A549 (cell line): Measurements from ENCODE around the gene SLC12A9. TPM values are rescaled to one million over a fixed set of nuclear protein-coding genes. Genes with fewer than 3 reads are reported as not detected.

Source experiments
- ATAC-seq, 2 experiments: fragments of 200-7000 bp in 1 of 2; fragments of >200 bp in 1 of 2; cut with Nextera tagmentation in 1 of 2; cut with Tn5 transposase in 1 of 2; 3 replicates each; pipeline versions ENCODE4 v1.8.0 to v1.9.1; 2018 to 2020; ENCODE audit warnings: mild to moderate bottlenecking in 1 of 2, moderate library complexity in 1 of 2
- CTCF ChIA-PET: fragments of 300-600 bp; sonication (Branson Sonifier 250); formaldehyde crosslinking; extraction: SDS; loops from one replicate; lab custom pipeline; 2021; ENCODE audit warnings: antibody characterized with exemption, inconsistent platforms; lab: Yijun Ruan, JAX
- POLR2A ChIA-PET: fragments of 350-600 bp; formaldehyde crosslinking; extraction: SDS; loops from one replicate; lab custom pipeline; 2021; ENCODE audit warnings: antibody characterized with exemption, inconsistent platforms; lab: Yijun Ruan, JAX
- DNase-seq, 2 experiments: peaks; one replicate each; pipeline versions ENCODE4 v3.0.0 to v3.0.0-alpha.2; 2011 to 2016; ENCODE audit warnings: low read depth in 1 of 2, low spot score in 1 of 2
- FAIRE-seq: peaks from 2 replicates; lab custom pipeline; 2011; peaks lifted over from hg19 to GRCh38; lab: Jason Lieb, UNC
- H3K27ac ChIP-seq, 2 experiments: fragments of >200 bp; sonication (Bioruptor Twin); formaldehyde crosslinking; 3 replicates each; pipeline ENCODE4 v1.5.1; 2016 to 2017
- H3K4me1 ChIP-seq: fragments of >200 bp; sonication (Bioruptor Twin); formaldehyde crosslinking; 3 replicates; pipeline ENCODE4 v1.6.1; 2016
- H3K4me2 ChIP-seq: fragments of >200 bp; sonication (Bioruptor Twin); formaldehyde crosslinking; 3 replicates; pipeline ENCODE4 v1.6.1; 2016
- H3K4me3 ChIP-seq: fragments of >200 bp; sonication (Bioruptor Twin); formaldehyde crosslinking; 3 replicates; pipeline ENCODE4 v1.5.1; 2016
- H3K9me3 ChIP-seq: fragments of >200 bp; sonication (Bioruptor Twin); formaldehyde crosslinking; 3 replicates; pipeline ENCODE4 v1.6.1; 2016
- BHLHE40 ChIP-seq: IDR thresholded peaks from 2 replicates; pipeline ENCODE4 v1.6.1; 2012; ENCODE audit warnings: low read depth, low read length, inconsistent platforms
- CBX2 ChIP-seq: fragments of 200-600 bp; sonication (generic); IDR thresholded peaks from 2 replicates; pipeline ENCODE4 v1.6.1; 2016; ENCODE audit warnings: low read depth, mild to moderate bottlenecking, borderline replicate concordance
- CBX8 ChIP-seq: fragments of 200-600 bp; sonication (generic); IDR thresholded peaks from 2 replicates; pipeline ENCODE4 v1.6.1; 2016
- CHD2 ChIP-seq: fragments of 150-350 bp; IDR thresholded peaks from 2 replicates; pipeline ENCODE4 v1.6.1; 2014; ENCODE audit warnings: low read length; ENCODE audit not compliant: partially characterized antibody
- EHF ChIP-seq: fragments of 250-450 bp; sonication (Bioruptor Pico); IDR thresholded peaks from 2 replicates; pipeline ENCODE4 v1.5.0; 2020; ENCODE audit warnings: mild to moderate bottlenecking
- EHMT2 ChIP-seq: fragments of 200-600 bp; sonication (generic); IDR thresholded peaks from 2 replicates; pipeline ENCODE4 v1.6.1; 2016; ENCODE audit warnings: antibody characterized with exemption, low read depth, mild to moderate bottlenecking, moderate library complexity
- EP300 ChIP-seq, 2 experiments: fragments of >200 bp; sonication (Bioruptor Twin); formaldehyde crosslinking; IDR thresholded peaks; 2 replicates in 1 of 2; 3 replicates in 1 of 2; pipeline ENCODE4 v1.6.1; 2016 to 2017
- ESRRA ChIP-seq: fragments of 150-350 bp; IDR thresholded peaks from 2 replicates; pipeline ENCODE4 v1.6.1; 2014; ENCODE audit warnings: mild to moderate bottlenecking, low read length, borderline replicate concordance
- FOSL2 ChIP-seq, 2 experiments: fragments of 450-650 bp in 1 of 2; fragments of >200 bp in 1 of 2; sonication (Bioruptor Twin) in 1 of 2; formaldehyde crosslinking; IDR thresholded peaks; 2 replicates each; pipeline versions ENCODE4 v1.5.0 to v1.6.1; 2016 to 2020; ENCODE audit warnings: mild to moderate bottlenecking in 1 of 2, moderate library complexity in 1 of 2
- FOXS1 ChIP-seq: fragments of 250-450 bp; sonication (Bioruptor Pico); IDR thresholded peaks from 2 replicates; pipeline ENCODE4 v1.5.0; 2020; ENCODE audit warnings: mild to moderate bottlenecking, moderate library complexity
- HDAC2 ChIP-seq: fragments of 200-600 bp; sonication (generic); IDR thresholded peaks from 2 replicates; pipeline ENCODE4 v1.6.1; 2016
- HOXA7 ChIP-seq: fragments of 250-450 bp; sonication (Bioruptor Pico); IDR thresholded peaks from 2 replicates; pipeline ENCODE4 v1.5.0; 2020; ENCODE audit warnings: mild to moderate bottlenecking, moderate library complexity
- HOXB13 ChIP-seq: fragments of 250-450 bp; sonication (Bioruptor Pico); IDR thresholded peaks from 2 replicates; pipeline ENCODE4 v1.5.0; 2020; ENCODE audit warnings: low read depth, mild to moderate bottlenecking, moderate library complexity
- JUNB ChIP-seq: fragments of >200 bp; sonication (Bioruptor Twin); formaldehyde crosslinking; IDR thresholded peaks from 2 replicates; pipeline ENCODE4 v1.6.1; 2016
- KDM1A ChIP-seq: fragments of 200-600 bp; sonication (generic); IDR thresholded peaks from 2 replicates; pipeline ENCODE4 v1.6.1; 2016; ENCODE audit warnings: low read depth, mild to moderate bottlenecking
- KDM5A ChIP-seq: fragments of 200-600 bp; sonication (generic); IDR thresholded peaks from 2 replicates; pipeline ENCODE4 v1.6.1; 2016; ENCODE audit warnings: antibody characterized with exemption, mild to moderate bottlenecking
- MAZ ChIP-seq: fragments of 150-350 bp; IDR thresholded peaks from 2 replicates; pipeline ENCODE4 v1.6.1; 2014; ENCODE audit warnings: antibody characterized with exemption, low read depth, low read length, borderline replicate concordance
- MYC ChIP-seq: IDR thresholded peaks from 2 replicates; pipeline ENCODE4 v1.6.1; 2012; ENCODE audit warnings: mild to moderate bottlenecking, inconsistent platforms, low read length, improper control_type of control experiment, borderline replicate concordance
- NFE2L2 ChIP-seq: fragments of 150-350 bp; conservative IDR thresholded peaks from 2 replicates; pipeline ENCODE4 v1.6.1; 2014; ENCODE audit warnings: low read length
- NPAS2 ChIP-seq: fragments of 250-450 bp; sonication (Bioruptor Pico); IDR thresholded peaks from 2 replicates; pipeline ENCODE4 v1.8.0; 2022; ENCODE audit warnings: mild to moderate bottlenecking, moderate library complexity, borderline replicate concordance
- RAD21 ChIP-seq, 2 experiments: fragments of >200 bp in 1 of 2; sonication (Bioruptor Twin) in 1 of 2; formaldehyde crosslinking in 1 of 2; IDR thresholded peaks in 1 of 2; conservative IDR thresholded peaks in 1 of 2; 2 replicates in 1 of 2; 3 replicates in 1 of 2; pipeline ENCODE4 v1.6.1; 2012 to 2018; ENCODE audit warnings: inconsistent platforms in 1 of 2
- RARB ChIP-seq: fragments of 250-450 bp; sonication (Bioruptor Pico); IDR thresholded peaks from 2 replicates; pipeline ENCODE4 v1.8.0; 2021; ENCODE audit warnings: mild to moderate bottlenecking, moderate library complexity
- RCOR1 ChIP-seq: fragments of 150-350 bp; IDR thresholded peaks from 2 replicates; pipeline ENCODE4 v1.6.1; 2014; ENCODE audit warnings: antibody characterized with exemption, low read length, low read depth
- RFX5 ChIP-seq: fragments of 450-650 bp; IDR thresholded peaks from 2 replicates; pipeline ENCODE4 v1.7.1; 2014; ENCODE audit warnings: antibody characterized with exemption, mild to moderate bottlenecking, moderate library complexity
- RNF2 ChIP-seq: fragments of 200-600 bp; sonication (generic); IDR thresholded peaks from 2 replicates; pipeline ENCODE4 v1.6.1; 2016; ENCODE audit warnings: low read depth, mild to moderate bottlenecking, antibody characterized with exemption, moderate library complexity, borderline replicate concordance
- ZFP36 ChIP-seq: fragments of 450-650 bp; IDR thresholded peaks from 2 replicates; pipeline ENCODE4 v1.6.1; 2014; ENCODE audit warnings: borderline replicate concordance; ENCODE audit not compliant: partially characterized antibody
- ZSCAN20 ChIP-seq: fragments of 250-450 bp; sonication (Bioruptor Pico); IDR thresholded peaks from 2 replicates; pipeline ENCODE4 v1.8.0; 2022; ENCODE audit warnings: mild to moderate bottlenecking, moderate library complexity
- WGBS: methylation state at CpG from one replicate; pipeline ENCODE4 v1.1.6; 2017; ENCODE audit errors: missing lambda C conversion rate; 5-methylcytosine and 5-hydroxymethylcytosine counted together
- polyA plus RNA-seq, 4 experiments: library from polyadenylated mRNA; depleted of rRNA in 3 of 4; stranded (reverse); fragments of >200 nt; fragmentation: RNase III in 1 of 4; extraction: RNeasy Plus Mini Kit Qiagen cat#74134 plus additional on column Dnase treatment in 1 of 4; gene quantifications; 2 replicates in 3 of 4; 3 replicates in 1 of 4; pipeline ENCODE4 v1.2.3, GENCODE V29; 2011 to 2017
- TF ChIP-seq, protein P1 (sequence below): fragments of 450-650 bp; IDR thresholded peaks from 2 replicates; pipeline ENCODE4 v1.6.1; 2014; ENCODE audit warnings: antibody characterized with exemption
- TF ChIP-seq, protein P2 (sequence below): fragments of >200 bp; sonication (Bioruptor Twin); formaldehyde crosslinking; IDR thresholded peaks from 3 replicates; pipeline ENCODE4 v1.6.1; 2016
- TF ChIP-seq, protein P3 (sequence below): fragments of 250-450 bp; sonication (Bioruptor Pico); IDR thresholded peaks from 2 replicates; pipeline ENCODE4 v1.5.0; 2020; ENCODE audit warnings: low read depth, mild to moderate bottlenecking, moderate library complexity
- TF ChIP-seq, protein P4 (sequence below): IDR thresholded peaks from 2 replicates; pipeline ENCODE4 v1.6.1; 2012

SLC12A9 gene
- polyA plus RNA-seq, 2 of the 4 experiments (the other 2 are of a cell fraction): 6.2 to 13.4 TPM

DNA sequence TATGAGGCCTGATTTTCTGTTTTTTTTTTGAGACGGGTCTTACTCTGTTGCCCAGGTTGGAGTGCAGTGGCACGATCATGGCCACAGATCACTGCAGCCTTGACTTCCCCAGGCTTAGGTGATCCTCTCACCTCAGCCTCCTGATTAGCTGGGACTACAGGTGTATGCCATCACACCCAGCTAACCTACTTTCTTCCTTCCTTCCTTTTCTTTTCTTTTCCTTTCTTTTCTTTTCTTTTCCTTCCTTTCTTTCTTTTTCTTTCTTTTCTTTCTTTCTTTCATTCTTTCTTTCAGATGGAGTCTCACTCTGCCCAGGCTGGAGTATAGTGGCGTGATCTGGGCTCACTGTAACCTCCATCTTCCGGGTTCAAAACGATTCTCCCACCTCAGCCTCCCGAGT, 26.2 kb downstream of the SLC12A9 start:
- Histone ChIP-seq H3K4me2 (no peak overlapping the region), H3K4me3 (no peak overlapping the region), H3K4me1 (peaks cover 9% of the 10 kb centered on the region), H3K27ac (no peak overlapping the region), H3K9me3 (no peaks in the 10 kb centered on the region)
- POLR2A ChIA-PET: interaction anchor here (2.6 kb wide), 1 partner anchor 11 kb away, joined by 9 read pairs; the partner anchor contains the start of gene UFSP1
- CTCF ChIA-PET: interaction anchor here (0.6 to 1.8 kb wide), 5 partner anchors 16 to 320 kb away, joined by 3 to 5 read pairs (median 4); partner anchors contain the start of genes ACHE and VGF
- no peak for DNase-seq
- FAIRE-seq: no peak
- TF ChIP-seq CHD2 (no peak), EHMT2 (no peak), NPAS2 (CRISPR knock-in tag) (no peak), ESRRA (no peak), RFX5 (no peak), KDM5A (no peak), EP300 (IDR thresholded peaks at IDR 0.05) (no peak), HOXB13 (CRISPR knock-in tag) (no peak), KDM1A (no peak)
- TF ChIP-seq, protein P1, sequence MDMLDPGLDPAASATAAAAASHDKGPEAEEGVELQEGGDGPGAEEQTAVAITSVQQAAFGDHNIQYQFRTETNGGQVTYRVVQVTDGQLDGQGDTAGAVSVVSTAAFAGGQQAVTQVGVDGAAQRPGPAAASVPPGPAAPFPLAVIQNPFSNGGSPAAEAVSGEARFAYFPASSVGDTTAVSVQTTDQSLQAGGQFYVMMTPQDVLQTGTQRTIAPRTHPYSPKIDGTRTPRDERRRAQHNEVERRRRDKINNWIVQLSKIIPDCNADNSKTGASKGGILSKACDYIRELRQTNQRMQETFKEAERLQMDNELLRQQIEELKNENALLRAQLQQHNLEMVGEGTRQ: no peak
- TF ChIP-seq, protein P2, sequence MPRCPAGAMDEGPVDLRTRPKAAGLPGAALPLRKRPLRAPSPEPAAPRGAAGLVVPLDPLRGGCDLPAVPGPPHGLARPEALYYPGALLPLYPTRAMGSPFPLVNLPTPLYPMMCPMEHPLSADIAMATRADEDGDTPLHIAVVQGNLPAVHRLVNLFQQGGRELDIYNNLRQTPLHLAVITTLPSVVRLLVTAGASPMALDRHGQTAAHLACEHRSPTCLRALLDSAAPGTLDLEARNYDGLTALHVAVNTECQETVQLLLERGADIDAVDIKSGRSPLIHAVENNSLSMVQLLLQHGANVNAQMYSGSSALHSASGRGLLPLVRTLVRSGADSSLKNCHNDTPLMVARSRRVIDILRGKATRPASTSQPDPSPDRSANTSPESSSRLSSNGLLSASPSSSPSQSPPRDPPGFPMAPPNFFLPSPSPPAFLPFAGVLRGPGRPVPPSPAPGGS: no peak
- WGBS: 95% methylated on average over 6 of the region's 6 CpGs
- ATAC-seq: no peak

DNA sequence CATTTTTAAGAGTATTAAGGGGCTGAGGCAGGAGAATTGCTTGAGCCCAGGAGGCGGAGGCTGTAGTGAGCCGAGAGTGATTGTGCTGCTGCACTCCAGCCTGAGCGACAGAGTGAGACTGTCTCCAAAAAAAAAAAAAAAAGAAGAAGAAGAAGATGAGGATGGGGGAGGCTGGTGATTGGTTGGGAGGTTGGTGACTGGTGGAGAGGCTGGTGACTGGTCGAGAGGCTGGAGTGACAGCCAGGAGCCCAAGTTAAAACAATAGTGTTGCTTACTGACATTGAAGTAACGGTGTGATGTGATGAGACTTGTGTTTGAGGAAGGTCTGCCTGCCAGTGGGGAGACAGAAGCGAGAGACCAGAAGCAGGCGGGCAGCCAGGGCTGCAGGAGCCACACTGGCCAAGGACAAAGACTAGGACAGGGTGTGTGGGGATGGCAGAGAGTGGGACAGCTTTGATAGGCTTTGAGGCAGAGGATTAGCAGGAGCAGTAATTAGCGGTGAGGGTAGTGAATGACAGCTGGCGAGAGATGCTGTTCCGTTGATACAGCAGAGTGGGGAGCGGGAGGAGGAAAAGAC, 27.3 kb downstream of the SLC12A9 start:
- TF ChIP-seq EP300 (IDR thresholded peaks at IDR 0.05) (no peak), EHMT2 (no peak), FOXS1 (CRISPR knock-in tag) (no peak), CBX2 (no peak), RAD21 (conservative IDR thresholded peaks at IDR 0.05 in 1 of 2, IDR thresholded peaks at IDR 0.05 in 1 of 2) (no peak), NFE2L2 (no peak), ZFP36 (no peak), RARB (no peak), MAZ (no peak)
- TF ChIP-seq, protein P3, sequence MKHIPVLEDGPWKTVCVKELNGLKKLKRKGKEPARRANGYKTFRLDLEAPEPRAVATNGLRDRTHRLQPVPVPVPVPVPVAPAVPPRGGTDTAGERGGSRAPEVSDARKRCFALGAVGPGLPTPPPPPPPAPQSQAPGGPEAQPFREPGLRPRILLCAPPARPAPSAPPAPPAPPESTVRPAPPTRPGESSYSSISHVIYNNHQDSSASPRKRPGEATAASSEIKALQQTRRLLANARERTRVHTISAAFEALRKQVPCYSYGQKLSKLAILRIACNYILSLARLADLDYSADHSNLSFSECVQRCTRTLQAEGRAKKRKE: no peak
- Histone ChIP-seq H3K4me1 (peaks cover 9% of the 10 kb centered on the region), H3K4me3 (no peak overlapping the region), H3K9me3 (no peaks in the 10 kb centered on the region), H3K27ac (no peak overlapping the region), H3K4me2 (no peak overlapping the region)
- no peak for ATAC-seq
- ChIA-PET CTCF (interaction anchor here (0.6 to 1.8 kb wide), 3 partner anchors 9 to 250 kb away, joined by 3 to 5 read pairs (median 3); no protein-coding TSS in a partner anchor), POLR2A (interaction anchor here (2.6 kb wide), 1 partner anchor 9 kb away, joined by 9 read pairs; the partner anchor contains the start of gene UFSP1)
- no peak for DNase-seq
- WGBS: 92% methylated on average over 11 of the region's 11 CpGs
- no peak for FAIRE-seq

DNA sequence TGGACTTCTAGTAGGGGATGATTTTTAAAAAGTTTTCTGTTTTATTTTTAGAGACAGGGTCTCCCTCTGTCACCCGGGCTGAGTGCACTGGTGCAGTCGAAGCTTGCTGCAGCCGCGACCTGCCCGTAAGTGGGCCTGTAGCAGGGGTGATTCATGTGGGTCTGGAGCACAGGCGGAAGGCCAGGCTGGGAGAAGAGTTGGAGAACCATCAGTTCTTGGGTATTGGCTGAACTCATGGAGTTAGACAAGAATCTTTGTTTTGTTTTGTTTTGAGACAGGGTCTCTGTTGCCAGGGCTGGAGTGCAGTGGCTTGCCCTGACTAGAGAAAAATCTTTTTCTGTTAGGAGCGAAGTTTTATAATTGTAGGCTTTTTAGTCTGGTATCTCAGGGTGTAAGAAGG, 28.1 kb downstream of the SLC12A9 start:
- ChIA-PET POLR2A (no interaction called here), CTCF (interaction anchor here (0.6 to 1.8 kb wide), 3 partner anchors 8 to 175 kb away, joined by 3 to 5 read pairs (median 3); partner anchors contain the start of gene POP7)
- WGBS: 91% methylated on average over 7 of the region's 7 CpGs
- Histone ChIP-seq H3K4me3 (no peak overlapping the region), H3K27ac (no peak overlapping the region), H3K9me3 (no peaks in the 10 kb centered on the region), H3K4me1 (peaks cover 9% of the 10 kb centered on the region), H3K4me2 (no peak overlapping the region)
- DNase-seq (no peak), FAIRE-seq (no peak), ATAC-seq (no peak)
- TF ChIP-seq KDM5A: no peak
- TF ChIP-seq MYC: no peak
- no peak for TF ChIP-seq HDAC2
- TF ChIP-seq FOXS1 (CRISPR knock-in tag): no peak
- TF ChIP-seq, protein P4, sequence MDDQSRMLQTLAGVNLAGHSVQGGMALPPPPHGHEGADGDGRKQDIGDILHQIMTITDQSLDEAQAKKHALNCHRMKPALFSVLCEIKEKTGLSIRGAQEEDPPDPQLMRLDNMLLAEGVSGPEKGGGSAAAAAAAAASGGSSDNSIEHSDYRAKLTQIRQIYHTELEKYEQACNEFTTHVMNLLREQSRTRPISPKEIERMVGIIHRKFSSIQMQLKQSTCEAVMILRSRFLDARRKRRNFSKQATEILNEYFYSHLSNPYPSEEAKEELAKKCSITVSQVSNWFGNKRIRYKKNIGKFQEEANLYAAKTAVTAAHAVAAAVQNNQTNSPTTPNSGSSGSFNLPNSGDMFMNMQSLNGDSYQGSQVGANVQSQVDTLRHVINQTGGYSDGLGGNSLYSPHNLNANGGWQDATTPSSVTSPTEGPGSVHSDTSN: no peak
- TF ChIP-seq BHLHE40: no peak
- TF ChIP-seq RCOR1: no peak
- no peak for TF ChIP-seq HOXB13 (CRISPR knock-in tag)
- TF ChIP-seq ZSCAN20 (CRISPR knock-in tag): no peak
- TF ChIP-seq JUNB: no peak
- TF ChIP-seq RNF2: no peak
- TF ChIP-seq EHF: no peak
- TF ChIP-seq HOXA7 (CRISPR knock-in tag): no peak
- TF ChIP-seq CBX8: no peak
- no peak for TF ChIP-seq FOSL2 (IDR thresholded peaks at IDR 0.05)
- TF ChIP-seq FOSL2 (CRISPR knock-in tag; IDR thresholded peaks at IDR 0.05): no peak
- TF ChIP-seq EP300 (IDR thresholded peaks at IDR 0.05): no peak
- no peak for TF ChIP-seq NPAS2 (CRISPR knock-in tag)
